ENCODE measurements around the gene EXOC3L2. TPM values are rescaled to one million over a fixed set of nuclear protein-coding genes. Genes with fewer than 3 reads are reported as not detected.

EXOC3L2 gene
- total RNA-seq, 1 experiment from 2014 or later: 0.61 TPM

GRCh38 chr19:45276284-45276687 is 31.1 kb upstream of the EXOC3L2 start:
- no peak overlapping the region for H2BK12ac ChIP-seq (ENCODE audit: insufficient read length, low read depth, low read length)
- no peak for DNase-seq
- H3K79me2 ChIP-seq (ENCODE audit: insufficient read depth, low read length): no peaks in the 10 kb centered on the region
- no peak overlapping the region for H2BK5ac ChIP-seq (ENCODE audit: insufficient read length, low read length)
- H4K5ac ChIP-seq (ENCODE audit: insufficient read length, low read depth, low read length): no peak overlapping the region
- no peak overlapping the region for H2AFZ ChIP-seq (ENCODE audit: low read length)
- no peak overlapping the region for H3K23ac ChIP-seq (ENCODE audit: insufficient read length, low read depth, low read length)
- no peak overlapping the region for H3K4me2 ChIP-seq (ENCODE audit: insufficient read depth, insufficient read length, low read length)
- Mint-ChIP-seq H3K4me1 (peaks cover 0 to 5% of the 10 kb centered on the region in 2 experiments; a peak in 2 of 4 replicates), H3K9me3 (no peaks in the 10 kb centered on the region), H3K4me3 (no peak overlapping the region), H3K27ac (0 out of 7 replicates have a peak overlapping the region, but pooled peaks of 1 of the 3 experiments have one; percentile 52), H3K27me3 (ENCODE audit: low read depth) (no peaks in the 10 kb centered on the region), H3K36me3 (ENCODE audit: insufficient read depth in 1 of 3, low read depth in 3 of 3) (peaks cover 17 to 61% (median 58%) of the 10 kb centered on the region in 3 experiments)
- no peak overlapping the region for H3T11ph ChIP-seq (ENCODE audit: low read length)
- no peak overlapping the region for H2BK120ac ChIP-seq (ENCODE audit: low read depth, low read length, poor library complexity, severe bottlenecking)
- no peak overlapping the region for H2AK5ac ChIP-seq (ENCODE audit: insufficient read length, low read length)
- no peak overlapping the region for H3K27ac ChIP-seq (ENCODE audit: insufficient read length, low read depth, low read length)
- no CpG with 5 or more reads among the region's 7 CpGs for WGBS (ENCODE audit: extremely low coverage, insufficient read length, low lambda C conversion rate)
- H4K8ac ChIP-seq (replicated peaks; ENCODE audit: insufficient read length, low read depth, low read length): no peak overlapping the region
- H2BK20ac ChIP-seq (ENCODE audit: low read depth, low read length, poor library complexity, severe bottlenecking): no peak overlapping the region
- no peak overlapping the region for H4K91ac ChIP-seq (ENCODE audit: insufficient read length, low read depth, low read length)
- no peaks in the 10 kb centered on the region for H3K23me2 ChIP-seq (ENCODE audit: insufficient read length, low read depth, low read length, poor library complexity, severe bottlenecking)
- no peaks in the 10 kb centered on the region for H3K79me1 ChIP-seq (ENCODE audit: insufficient read depth, low read depth, low read length, poor library complexity, severe bottlenecking)
- H3K56ac ChIP-seq (ENCODE audit: insufficient read length, low read depth, low read length): no peak overlapping the region
- no peaks in the 10 kb centered on the region for H3K4me1 ChIP-seq (ENCODE audit: insufficient read depth, low read length)
- no peaks in the 10 kb centered on the region for H4K20me1 ChIP-seq (ENCODE audit: control insufficient read depth, insufficient read depth, insufficient read length)
- H3K27me3 ChIP-seq (ENCODE audit: insufficient read depth, low read length): no peaks in the 10 kb centered on the region
- no peak overlapping the region for H3K4ac ChIP-seq (ENCODE audit: low read depth, low read length)
- H3K18ac ChIP-seq (ENCODE audit: insufficient read length, low read depth, low read length): no peak overlapping the region
- no peak overlapping the region for H3K14ac ChIP-seq (ENCODE audit: insufficient read depth, low read length)
- TF ChIP-seq CTCF (conservative IDR thresholded peaks at IDR 0.05): no peak
- H2BK15ac ChIP-seq (ENCODE audit: low read depth, low read length): no peak overlapping the region
- H3K9me3 ChIP-seq (ENCODE audit: control insufficient read depth, low read depth, low read length): no peaks in the 10 kb centered on the region
- no peak overlapping the region for H3K9ac ChIP-seq (ENCODE audit: extremely low read depth, insufficient read length, low read length)

Measured in H9 (cell line).